Astrocyte (in vitro differentiated cells and primary cell): ENCODE data around the gene EEF2KMT. TPM values are rescaled to one million over a fixed set of nuclear protein-coding genes. Genes with fewer than 3 reads are reported as not detected.

ENCODE experiments used
- DNase-seq: peaks from one replicate; pipeline ENCODE4 v3.0.0-alpha.2; 2010; ENCODE audit warnings: low read depth
- FAIRE-seq: peaks from 2 replicates; lab custom pipeline; 2011; peaks lifted over from hg19 to GRCh38; lab: Jason Lieb, UNC
- H2AFZ ChIP-seq: 2 replicates; pipeline ENCODE4 v1.6.0; 2012; ENCODE audit warnings: low read depth, low read length, inconsistent platforms
- H3K27ac ChIP-seq: 2 replicates; pipeline ENCODE4 v1.5.1; 2011; ENCODE audit warnings: low read depth, low read length, inconsistent platforms
- H3K27me3 ChIP-seq: 2 replicates; pipeline ENCODE4 v1.6.0; 2011; ENCODE audit warnings: low read length, inconsistent platforms; ENCODE audit not compliant: insufficient read depth
- H3K36me3 ChIP-seq: 2 replicates; pipeline ENCODE4 v1.5.1; 2011; ENCODE audit warnings: low read length, inconsistent platforms; ENCODE audit not compliant: insufficient read depth
- H3K4me1 ChIP-seq: 2 replicates; pipeline ENCODE4 v1.5.1; 2011; ENCODE audit warnings: low read length, inconsistent platforms; ENCODE audit not compliant: insufficient read depth
- H3K4me2 ChIP-seq: 2 replicates; pipeline ENCODE4 v1.6.0; 2012; ENCODE audit warnings: low read length, inconsistent platforms
- H3K4me3 ChIP-seq: 2 replicates; pipeline ENCODE4 v1.5.1; 2011; ENCODE audit warnings: low read depth, mild to moderate bottlenecking, low read length, inconsistent platforms; ENCODE audit not compliant: insufficient read depth
- H3K79me2 ChIP-seq: 2 replicates; pipeline ENCODE4 v1.6.0; 2012; ENCODE audit warnings: mild to moderate bottlenecking, low read length, inconsistent platforms; ENCODE audit not compliant: insufficient read depth
- H3K9ac ChIP-seq: 2 replicates; pipeline ENCODE4 v1.6.0; 2012; ENCODE audit warnings: mild to moderate bottlenecking, low read length, inconsistent platforms
- H3K9me3 ChIP-seq: 2 replicates; pipeline ENCODE4 v1.5.1; 2012; ENCODE audit warnings: low read depth, mild to moderate bottlenecking, low read length, inconsistent platforms; ENCODE audit not compliant: insufficient read depth
- H4K20me1 ChIP-seq: 2 replicates; pipeline ENCODE4 v1.6.0; 2012; ENCODE audit warnings: low read length, inconsistent platforms; ENCODE audit not compliant: insufficient read depth
- H3K27ac Mint-ChIP-seq: one replicate; pipeline ENCODE4 v1.8.0; 2021; ENCODE audit warnings: mild to moderate bottlenecking, mixed read lengths; ENCODE audit not compliant: unreplicated experiment
- H3K27me3 Mint-ChIP-seq: one replicate; pipeline ENCODE4 v1.8.0; 2021; ENCODE audit warnings: low read depth, mixed read lengths; ENCODE audit not compliant: unreplicated experiment
- H3K36me3 Mint-ChIP-seq: one replicate; pipeline ENCODE4 v1.8.0; 2021; ENCODE audit warnings: low read depth, mixed read lengths; ENCODE audit not compliant: unreplicated experiment
- H3K4me1 Mint-ChIP-seq: one replicate; pipeline ENCODE4 v1.8.0; 2021; ENCODE audit warnings: low read depth, mixed read lengths; ENCODE audit not compliant: unreplicated experiment
- H3K4me3 Mint-ChIP-seq: one replicate; pipeline ENCODE4 v1.8.0; 2021; ENCODE audit warnings: mild to moderate bottlenecking, moderate library complexity, mixed read lengths; ENCODE audit not compliant: unreplicated experiment
- H3K9me3 Mint-ChIP-seq: one replicate; pipeline ENCODE4 v1.8.0; 2021; ENCODE audit warnings: mild to moderate bottlenecking, mixed read lengths; ENCODE audit not compliant: unreplicated experiment
- CTCF ChIP-seq: IDR thresholded peaks from 2 replicates; pipeline ENCODE4 v1.5.1; 2011; ENCODE audit warnings: low read depth, mild to moderate bottlenecking, inconsistent platforms, low read length, moderate library complexity; ENCODE audit not compliant: insufficient read depth
- EZH2 ChIP-seq: IDR thresholded peaks from 2 replicates; pipeline ENCODE4 v1.6.1; 2012; ENCODE audit warnings: mild to moderate bottlenecking, low read length, inconsistent platforms; ENCODE audit not compliant: insufficient read depth
- total RNA-seq: library from RNA; stranded (reverse); gene quantifications from 2 replicates; pipeline ENCODE4 v1.2.1, GENCODE V29; 2021

EEF2KMT gene
- total RNA-seq, 1 donor from 2014 or later: 9.2 TPM

- peaks cover 4% of the 10 kb centered on the region for H3K27me3 Mint-ChIP-seq
- peak within 1 kb of the TSS; percentile 91 for H3K27ac Mint-ChIP-seq
- TF ChIP-seq EZH2 (no peak), CTCF (no peak)
- peaks cover 14% of the 10 kb centered on the region for H4K20me1 ChIP-seq
- H2AFZ ChIP-seq: peak within 1 kb of the TSS; percentile 92
- H3K79me2 ChIP-seq: peaks cover 29% of the 10 kb centered on the region
- H3K27me3 ChIP-seq: peaks cover 4% of the 10 kb centered on the region
- H3K36me3 Mint-ChIP-seq: peaks cover 10% of the 10 kb centered on the region
- no peaks in the 10 kb centered on the region for H3K9me3 ChIP-seq
- peak within 1 kb of the TSS; percentile 94 for H3K4me2 ChIP-seq
- H3K4me3 Mint-ChIP-seq: peak within 1 kb of the TSS; percentile 94
- H3K9ac ChIP-seq: peak within 1 kb of the TSS; percentile 90
- FAIRE-seq (no peak), DNase-seq (peak; percentile 68)
- H3K9me3 Mint-ChIP-seq: no peaks in the 10 kb centered on the region
- H3K4me1 Mint-ChIP-seq: peaks cover 6% of the 10 kb centered on the region
- peaks cover 11% of the 10 kb centered on the region for H3K36me3 ChIP-seq
- peak within 1 kb of the TSS; percentile 78 for H3K27ac ChIP-seq
- peaks cover 11% of the 10 kb centered on the region for H3K4me1 ChIP-seq
- peak within 1 kb of the TSS; percentile 86 for H3K4me3 ChIP-seq
Observed at GRCh38 chr16:5071681-5072333, 25.8 kb downstream of the EEF2KMT start, which contains the start of gene ALG1. Gene ALG1 (plus strand): TSS chr16:5071843. CDS start chr16:5071850, 7 bp downstream.

GRCh38 chr16:5071341-5071680 is 26.3 kb downstream of the EEF2KMT start:
- peak overlapping the region; percentile 92 for H2AFZ ChIP-seq

More at GRCh38 chr16:5071341-5071680, 26.3 kb downstream of the EEF2KMT start:
- H3K4me3 ChIP-seq: peak overlapping the region; percentile 86
- no peaks in the 10 kb centered on the region for H3K9me3 Mint-ChIP-seq
- peaks cover 12% of the 10 kb centered on the region for H4K20me1 ChIP-seq
- H3K27me3 Mint-ChIP-seq: peaks cover 4% of the 10 kb centered on the region
- H3K9me3 ChIP-seq: no peaks in the 10 kb centered on the region
- H3K27me3 ChIP-seq: peaks cover 4% of the 10 kb centered on the region
- peaks cover 8% of the 10 kb centered on the region for H3K36me3 ChIP-seq
- H3K4me3 Mint-ChIP-seq: peak overlapping the region; percentile 94
- TF ChIP-seq CTCF (no peak), EZH2 (no peak)
- peaks cover 6% of the 10 kb centered on the region for H3K4me1 Mint-ChIP-seq
- H3K4me1 ChIP-seq: peaks cover 11% of the 10 kb centered on the region
- H3K27ac Mint-ChIP-seq: peak overlapping the region; percentile 91
- peaks cover 29% of the 10 kb centered on the region for H3K79me2 ChIP-seq
- peaks cover 10% of the 10 kb centered on the region for H3K36me3 Mint-ChIP-seq
- no peak for FAIRE-seq
- H3K9ac ChIP-seq: peak overlapping the region; percentile 90
- H3K27ac ChIP-seq: peak overlapping the region; percentile 78
- H3K4me2 ChIP-seq: peak overlapping the region; percentile 94
- DNase-seq: no peak
